A673 (cell line): ENCODE measurements around the gene LMO7.

Experiments used
- EZH2 ChIP-seq: fragments of 200-600 bp; sonication (generic); IDR thresholded peaks from 2 replicates; pipeline ENCODE4 v1.6.1; 2017; ENCODE audit warnings: borderline replicate concordance, low read depth, mild to moderate bottlenecking, mixed read lengths, antibody characterized with exemption, low read length; ENCODE audit not compliant: poor library complexity, severe bottlenecking
- TF ChIP-seq, protein P1 (sequence below): fragments of 300-800, 200-600 bp; sonication (generic); conservative IDR thresholded peaks from 2 replicates; pipeline ENCODE4 v1.5.1; 2017; ENCODE audit warnings: low read depth, mild to moderate bottlenecking, antibody characterized with exemption, low read length, moderate library complexity, mixed read lengths

DNA sequence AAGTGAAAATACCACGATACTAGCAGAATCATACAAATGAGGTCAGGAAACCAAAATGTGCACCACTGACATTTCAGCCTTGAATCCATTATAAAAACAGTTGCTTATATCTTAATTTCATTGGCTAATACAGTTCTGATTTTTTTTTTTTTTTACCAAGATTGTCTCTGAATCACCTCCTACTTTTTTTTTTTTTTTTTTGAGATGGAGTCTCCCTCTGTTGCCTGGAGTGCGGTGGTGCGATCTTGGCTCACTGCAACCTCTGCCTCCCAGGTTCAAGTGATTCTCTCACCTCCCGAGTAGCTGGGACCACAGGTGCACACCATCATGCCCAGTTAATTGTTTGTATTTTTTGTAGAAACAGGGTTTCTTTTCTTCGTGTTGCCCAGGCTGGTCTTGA is 270.2 kb downstream of the LMO7 start:
- TF ChIP-seq, protein P1, sequence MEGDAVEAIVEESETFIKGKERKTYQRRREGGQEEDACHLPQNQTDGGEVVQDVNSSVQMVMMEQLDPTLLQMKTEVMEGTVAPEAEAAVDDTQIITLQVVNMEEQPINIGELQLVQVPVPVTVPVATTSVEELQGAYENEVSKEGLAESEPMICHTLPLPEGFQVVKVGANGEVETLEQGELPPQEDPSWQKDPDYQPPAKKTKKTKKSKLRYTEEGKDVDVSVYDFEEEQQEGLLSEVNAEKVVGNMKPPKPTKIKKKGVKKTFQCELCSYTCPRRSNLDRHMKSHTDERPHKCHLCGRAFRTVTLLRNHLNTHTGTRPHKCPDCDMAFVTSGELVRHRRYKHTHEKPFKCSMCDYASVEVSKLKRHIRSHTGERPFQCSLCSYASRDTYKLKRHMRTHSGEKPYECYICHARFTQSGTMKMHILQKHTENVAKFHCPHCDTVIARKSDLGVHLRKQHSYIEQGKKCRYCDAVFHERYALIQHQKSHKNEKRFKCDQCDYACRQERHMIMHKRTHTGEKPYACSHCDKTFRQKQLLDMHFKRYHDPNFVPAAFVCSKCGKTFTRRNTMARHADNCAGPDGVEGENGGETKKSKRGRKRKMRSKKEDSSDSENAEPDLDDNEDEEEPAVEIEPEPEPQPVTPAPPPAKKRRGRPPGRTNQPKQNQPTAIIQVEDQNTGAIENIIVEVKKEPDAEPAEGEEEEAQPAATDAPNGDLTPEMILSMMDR = no peak
- no peak for TF ChIP-seq EZH2
